ENCODE measurements around the gene FOSL1.

FOSL1 gene

GRCh38 chr11:65920372-65920802 lies 20.2 kb upstream of the FOSL1 start:
- peak overlapping the region; percentile 78 for H3K4me3 ChIP-seq (ENCODE audit: low read length)
- no peak for DNase-seq (ENCODE audit: low read depth)
- no peak for TF ChIP-seq CTCF (conservative IDR thresholded peaks at IDR 0.05; ENCODE audit: low read length)

- H3K4me3 ChIP-seq (ENCODE audit: low read length), result peak overlapping the region; percentile 78
- no peak for DNase-seq (ENCODE audit: low read depth)
Measured at GRCh38 chr11:65919573-65920371, 19.6 kb upstream of the FOSL1 start.

GRCh38 chr11:65919141-65919572 lies 19.0 kb upstream of the FOSL1 start, which contains the start of gene DRAP1:
TSS of gene DRAP1 (plus strand) at chr11:65919426. CDS start at chr11:65919502, 76 bp downstream.
- TF ChIP-seq CTCF (conservative IDR thresholded peaks at IDR 0.05; ENCODE audit: low read length), result no peak
- H3K4me3 ChIP-seq (ENCODE audit: low read length), result peak within 1 kb of the TSS; percentile 93
- peak; percentile 99 for DNase-seq (ENCODE audit: low read depth)

More at GRCh38 chr11:65919573-65920371, 19.6 kb upstream of the FOSL1 start:
- no peak for TF ChIP-seq CTCF (conservative IDR thresholded peaks at IDR 0.05; ENCODE audit: low read length)

- TF ChIP-seq CTCF (conservative IDR thresholded peaks at IDR 0.05; ENCODE audit: low read length), result no peak
- H3K4me3 ChIP-seq (ENCODE audit: low read length), result peak within 1 kb of the TSS; percentile 93
- no peak for DNase-seq (ENCODE audit: low read depth)
Measured at GRCh38 chr11:65918211-65919140, 18.3 kb upstream of the FOSL1 start, which contains the start of gene C11orf68. TSS of gene C11orf68 (minus strand) at chr11:65919062. CDS start at chr11:65919031, 31 bp downstream.

GRCh38 chr11:65917434-65918210 lies 17.4 kb upstream of the FOSL1 start:
- TF ChIP-seq CTCF (conservative IDR thresholded peaks at IDR 0.05; ENCODE audit: low read length), result no peak
- H3K4me3 ChIP-seq (ENCODE audit: low read length), result peak overlapping the region; percentile 93
- DNase-seq (ENCODE audit: low read depth), result no peak

- DNase-seq (ENCODE audit: low read depth), result no peak
- peak overlapping the region; percentile 93 for H3K4me3 ChIP-seq (ENCODE audit: low read length)
- TF ChIP-seq CTCF (conservative IDR thresholded peaks at IDR 0.05; ENCODE audit: low read length), result no peak
Measured at GRCh38 chr11:65917077-65917433, 16.9 kb upstream of the FOSL1 start.

Measured in AG10803 (cell line).